ENCODE results near the gene COPE. TPM values are rescaled to one million over a fixed set of nuclear protein-coding genes. Genes with fewer than 3 reads are reported as not detected.

The COPE gene
- total RNA-seq, 1 experiment from 2014 or later = 408 TPM

GRCh38 chr19:18867199-18867598 lies 52.0 kb downstream of the COPE start:
- H3K4me1 ChIP-seq (ENCODE audit: insufficient read depth, low read length) = no peaks in the 10 kb centered on the region
- ATAC-seq = no peak
- H2AFZ ChIP-seq (ENCODE audit: low read length) = no peak overlapping the region
- no TSS peak for BruUV-seq (replicated peaks)
- CTCF ChIA-PET = no interaction called here
- no peak for DNase-seq
- no peaks in the 10 kb centered on the region for H3K9me3 ChIP-seq (ENCODE audit: low read length)
- no peak for TF ChIP-seq CTCF (conservative IDR thresholded peaks at IDR 0.05; ENCODE audit: low read depth, low read length)
- no peak for TF ChIP-seq EZH2 (IDR thresholded peaks at IDR 0.05; ENCODE audit: low read length, unreplicated experiment)
- TF ChIP-seq EZH2phosphoT487 (IDR thresholded peaks at IDR 0.05; ENCODE audit: borderline replicate concordance, low read length) = no peak
- H4K20me1 ChIP-seq (ENCODE audit: low read length) = peaks cover 3% of the 10 kb centered on the region; the same call in 1 of the 2 replicates
- intact Hi-C loops (cut with micrococcal nuclease) = no loop called here
- no peak overlapping the region for H3K9ac ChIP-seq (ENCODE audit: low read length)
- H3K79me2 ChIP-seq (ENCODE audit: low read length) = no peaks in the 10 kb centered on the region
- no peaks in the 10 kb centered on the region for H3F3A ChIP-seq (ENCODE audit: low read length, unreplicated experiment)
- no peaks in the 10 kb centered on the region for H3K9me2 ChIP-seq (replicated peaks; ENCODE audit: low read length)
- POLR2A ChIA-PET (ENCODE audit: unreplicated experiment) = no interaction called here
- no peaks in the 10 kb centered on the region for H3K27me3 ChIP-seq (ENCODE audit: low read length)
- no peak overlapping the region for H3K27ac ChIP-seq (ENCODE audit: low read length)
- H3K4me3 ChIP-seq (ENCODE audit: low read length) = no peak overlapping the region
- no peak overlapping the region for H3K4me2 ChIP-seq (ENCODE audit: low read length)
- H3K36me3 ChIP-seq (ENCODE audit: low read depth, low read length) = peaks cover 33% of the 10 kb centered on the region

- H3K4me1 ChIP-seq (ENCODE audit: insufficient read depth, low read length) = no peaks in the 10 kb centered on the region
- CTCF ChIA-PET = no interaction called here
- TF ChIP-seq CTCF (conservative IDR thresholded peaks at IDR 0.05; ENCODE audit: low read depth, low read length) (peak; percentile 47), EZH2 (IDR thresholded peaks at IDR 0.05; ENCODE audit: low read length, unreplicated experiment) (no peak)
- no peaks in the 10 kb centered on the region for H3K27me3 ChIP-seq (ENCODE audit: low read length)
- POLR2A ChIA-PET (ENCODE audit: unreplicated experiment) = no interaction called here
- no peak overlapping the region for H3K4me3 ChIP-seq (ENCODE audit: low read length)
- H2AFZ ChIP-seq (ENCODE audit: low read length) = no peak overlapping the region
- no peaks in the 10 kb centered on the region for H3K9me2 ChIP-seq (replicated peaks; ENCODE audit: low read length)
- H4K20me1 ChIP-seq (ENCODE audit: low read length) = peaks cover 3% of the 10 kb centered on the region; the same call in 1 of the 2 replicates
- no peak overlapping the region for H3K9ac ChIP-seq (ENCODE audit: low read length)
- H3F3A ChIP-seq (ENCODE audit: low read length, unreplicated experiment) = no peaks in the 10 kb centered on the region
- no peak overlapping the region for H3K4me2 ChIP-seq (ENCODE audit: low read length)
- no peaks in the 10 kb centered on the region for H3K79me2 ChIP-seq (ENCODE audit: low read length)
- DNase-seq (no peak), ATAC-seq (no peak)
- intact Hi-C loops (cut with micrococcal nuclease) = no loop called here
- H3K27ac ChIP-seq (ENCODE audit: low read length) = no peak overlapping the region
- no peaks in the 10 kb centered on the region for H3K9me3 ChIP-seq (ENCODE audit: low read length)
- BruUV-seq (replicated peaks) = no TSS peak
- peaks cover 37% of the 10 kb centered on the region for H3K36me3 ChIP-seq (ENCODE audit: low read depth, low read length)
Measured at GRCh38 chr19:18866800-18867123, 52.4 kb downstream of the COPE start.

GRCh38 chr19:18865973-18866799 lies 53.0 kb downstream of the COPE start:
- BruUV-seq (replicated peaks) = no TSS peak
- CTCF ChIA-PET = no interaction called here

More at GRCh38 chr19:18865973-18866799, 53.0 kb downstream of the COPE start:
- intact Hi-C loops (cut with micrococcal nuclease) = no loop called here
- no peaks in the 10 kb centered on the region for H3K4me1 ChIP-seq (ENCODE audit: insufficient read depth, low read length)
- H3K79me2 ChIP-seq (ENCODE audit: low read length) = no peaks in the 10 kb centered on the region
- POLR2A ChIA-PET (ENCODE audit: unreplicated experiment) = no interaction called here
- no peaks in the 10 kb centered on the region for H3K27me3 ChIP-seq (ENCODE audit: low read length)
- peak; percentile 77 for DNase-seq
- TF ChIP-seq EZH2 (IDR thresholded peaks at IDR 0.05; ENCODE audit: low read length, unreplicated experiment) (no peak), CTCF (conservative IDR thresholded peaks at IDR 0.05; ENCODE audit: low read depth, low read length) (peak; percentile 99)
- no peak overlapping the region for H3K9ac ChIP-seq (ENCODE audit: low read length)
- no peak overlapping the region for H3K27ac ChIP-seq (ENCODE audit: low read length)
- peaks cover 3% of the 10 kb centered on the region; the same call in 1 of the 2 replicates for H4K20me1 ChIP-seq (ENCODE audit: low read length)
- H3K4me2 ChIP-seq (ENCODE audit: low read length) = no peak overlapping the region
- no peaks in the 10 kb centered on the region for H3K9me2 ChIP-seq (replicated peaks; ENCODE audit: low read length)
- no peak overlapping the region for H3K4me3 ChIP-seq (ENCODE audit: low read length)
- peaks cover 40% of the 10 kb centered on the region for H3K36me3 ChIP-seq (ENCODE audit: low read depth, low read length)
- H2AFZ ChIP-seq (ENCODE audit: low read length) = no peak overlapping the region
- ATAC-seq = peak; percentile 96
- H3F3A ChIP-seq (ENCODE audit: low read length, unreplicated experiment) = no peaks in the 10 kb centered on the region
- no peaks in the 10 kb centered on the region for H3K9me3 ChIP-seq (ENCODE audit: low read length)

All from PC-3 (cell line).